H9 (cell line): Measurements from ENCODE around the gene SYNGR4. TPM values are rescaled to one million over a fixed set of nuclear protein-coding genes. Genes with fewer than 3 reads are reported as not detected.

Experiments
- DNase-seq: peaks from one replicate; pipeline ENCODE4 v3.0.0-alpha.2; 2017
- H2AFZ ChIP-seq: one replicate; pipeline ENCODE4 v1.6.1; 2013; ENCODE audit warnings: mild to moderate bottlenecking, low read length, control low read depth, moderate library complexity
- H2AK5ac ChIP-seq: 2 replicates; pipeline ENCODE4 v1.6.1; 2013; ENCODE audit warnings: low read length, control low read depth, mixed read lengths; ENCODE audit not compliant: insufficient read length
- H2BK120ac ChIP-seq: one replicate; pipeline ENCODE4 v1.6.1; 2013; ENCODE audit warnings: low read depth, mild to moderate bottlenecking, low read length, control low read depth, inconsistent platforms; ENCODE audit not compliant: poor library complexity, severe bottlenecking
- H2BK12ac ChIP-seq: 2 replicates; pipeline ENCODE4 v1.6.1; 2013; ENCODE audit warnings: low read length, control low read depth, mixed read lengths, low read depth; ENCODE audit not compliant: insufficient read length
- H2BK15ac ChIP-seq: 2 replicates; pipeline ENCODE4 v1.6.1; 2013; ENCODE audit warnings: low read depth, low read length, control low read depth
- H2BK20ac ChIP-seq: one replicate; pipeline ENCODE4 v1.6.1; 2013; ENCODE audit warnings: low read depth, mild to moderate bottlenecking, low read length, control low read depth, inconsistent platforms; ENCODE audit not compliant: poor library complexity, severe bottlenecking
- H2BK5ac ChIP-seq: 2 replicates; pipeline ENCODE4 v1.6.1; 2013; ENCODE audit warnings: low read length, control low read depth, mixed read lengths; ENCODE audit not compliant: insufficient read length
- H3K14ac ChIP-seq: 2 replicates; pipeline ENCODE4 v1.6.1; 2013; ENCODE audit warnings: low read length, control low read depth; ENCODE audit not compliant: insufficient read depth
- H3K18ac ChIP-seq: 2 replicates; pipeline ENCODE4 v1.6.1; 2013; ENCODE audit warnings: low read depth, mild to moderate bottlenecking, mixed read lengths, low read length, control low read depth; ENCODE audit not compliant: insufficient read length
- H3K23ac ChIP-seq: 2 replicates; pipeline ENCODE4 v1.6.1; 2013; ENCODE audit warnings: low read length, control low read depth, mixed read lengths, low read depth; ENCODE audit not compliant: insufficient read length
- H3K23me2 ChIP-seq: 2 replicates; pipeline ENCODE4 v1.6.1; 2013; ENCODE audit warnings: low read depth, mild to moderate bottlenecking, mixed read lengths, low read length, control low read depth; ENCODE audit not compliant: insufficient read length, poor library complexity, severe bottlenecking
- H3K27ac ChIP-seq: 2 replicates; pipeline ENCODE4 v1.5.1; 2013; ENCODE audit warnings: low read length, control low read depth, mixed read lengths, low read depth; ENCODE audit not compliant: insufficient read length
- H3K27me3 ChIP-seq: 2 replicates; pipeline ENCODE4 v1.6.1; 2013; ENCODE audit warnings: low read length, control low read depth, inconsistent platforms; ENCODE audit not compliant: insufficient read depth
- H3K4ac ChIP-seq: 2 replicates; pipeline ENCODE4 v1.6.1; 2013; ENCODE audit warnings: low read depth, mild to moderate bottlenecking, control low read depth, inconsistent platforms, low read length, moderate library complexity
- H3K4me1 ChIP-seq: 2 replicates; pipeline ENCODE4 v1.6.1; 2013; ENCODE audit warnings: low read length, control low read depth, inconsistent platforms; ENCODE audit not compliant: insufficient read depth
- H3K4me2 ChIP-seq: 2 replicates; pipeline ENCODE4 v1.6.1; 2013; ENCODE audit warnings: low read length, control low read depth, mixed read lengths; ENCODE audit not compliant: insufficient read length, insufficient read depth
- H3K56ac ChIP-seq: 2 replicates; pipeline ENCODE4 v1.6.1; 2013; ENCODE audit warnings: low read depth, mild to moderate bottlenecking, mixed read lengths, low read length, control low read depth; ENCODE audit not compliant: insufficient read length
- H3K79me1 ChIP-seq: 2 replicates; pipeline ENCODE4 v1.6.1; 2013; ENCODE audit warnings: low read depth, mild to moderate bottlenecking, moderate library complexity, low read length, control low read depth, inconsistent platforms; ENCODE audit not compliant: insufficient read depth, poor library complexity, severe bottlenecking
- H3K79me2 ChIP-seq: 2 replicates; pipeline ENCODE4 v1.6.1; 2013; ENCODE audit warnings: low read length, control low read depth, inconsistent platforms; ENCODE audit not compliant: insufficient read depth
- H3K9ac ChIP-seq: 2 replicates; pipeline ENCODE4 v1.6.1; 2013; ENCODE audit warnings: low read length, control low read depth, mixed read lengths; ENCODE audit not compliant: insufficient read length; ENCODE audit errors: extremely low read depth
- H3K9me3 ChIP-seq: one replicate; pipeline ENCODE4 v1.6.1; 2013; ENCODE audit warnings: low read depth, low read length, inconsistent platforms; ENCODE audit not compliant: control insufficient read depth
- H3T11ph ChIP-seq: one replicate; pipeline ENCODE4 v1.6.1; 2013; ENCODE audit warnings: mild to moderate bottlenecking, low read length, control low read depth, inconsistent platforms
- H4K20me1 ChIP-seq: one replicate; pipeline ENCODE4 v1.6.1; 2013; ENCODE audit not compliant: control insufficient read depth, insufficient read length, insufficient read depth
- H4K5ac ChIP-seq: 2 replicates; pipeline ENCODE4 v1.6.1; 2013; ENCODE audit warnings: low read depth, mild to moderate bottlenecking, mixed read lengths, low read length, control low read depth; ENCODE audit not compliant: insufficient read length
- H4K8ac ChIP-seq: replicated peaks from 2 replicates; pipeline ENCODE4 v1.6.1; 2013; ENCODE audit warnings: low read length, control low read depth, mixed read lengths, low read depth; ENCODE audit not compliant: insufficient read length
- H4K91ac ChIP-seq: 2 replicates; pipeline ENCODE4 v1.6.1; 2013; ENCODE audit warnings: low read depth, mild to moderate bottlenecking, moderate library complexity, mixed read lengths, low read length, control low read depth; ENCODE audit not compliant: insufficient read length
- H3K27ac Mint-ChIP-seq, 3 experiments: 2 replicates in 2 of 3; 3 replicates in 1 of 3; pipeline ENCODE4 v1.8.0; 2020 to 2021; ENCODE audit warnings: mixed read lengths in 3 of 3, mild to moderate bottlenecking in 1 of 3, moderate library complexity in 1 of 3
- H3K27me3 Mint-ChIP-seq: 2 replicates; pipeline ENCODE4 v1.8.0; 2021; ENCODE audit warnings: low read depth, mild to moderate bottlenecking, moderate library complexity, mixed read lengths
- H3K36me3 Mint-ChIP-seq, 3 experiments: 2 replicates in 2 of 3; 3 replicates in 1 of 3; pipeline ENCODE4 v1.8.0; 2020 to 2021; ENCODE audit warnings: low read depth in 3 of 3, mixed read lengths in 3 of 3; ENCODE audit not compliant: insufficient read depth in 1 of 3
- H3K4me1 Mint-ChIP-seq, 2 experiments: 2 replicates each; pipeline ENCODE4 v1.8.0; 2020; ENCODE audit warnings: mixed read lengths in 2 of 2
- H3K4me3 Mint-ChIP-seq, 2 experiments: 2 replicates in 1 of 2; 3 replicates in 1 of 2; pipeline ENCODE4 v1.8.0; 2020 to 2021; ENCODE audit warnings: mild to moderate bottlenecking in 2 of 2, mixed read lengths in 2 of 2, moderate library complexity in 1 of 2
- H3K9me3 Mint-ChIP-seq, 2 experiments: 2 replicates in 1 of 2; 3 replicates in 1 of 2; pipeline ENCODE4 v1.8.0; 2020; ENCODE audit warnings: mild to moderate bottlenecking in 2 of 2, mixed read lengths in 2 of 2, moderate library complexity in 1 of 2
- CTCF ChIP-seq: fragments of 200-600 bp; sonication (generic); conservative IDR thresholded peaks from 3 replicates; pipeline ENCODE4 v1.8.0; 2021; ENCODE audit warnings: antibody characterized with exemption, mild to moderate bottlenecking
- WGBS: extraction: QIAGEN DNeasy Blood & Tissue Kit; methylation state at CpG from one replicate; pipeline ENCODE4 v1.1.7; 2013; ENCODE audit warnings: missing lambda C conversion rate, low lambda C conversion rate, mixed read lengths; ENCODE audit not compliant: insufficient read length; ENCODE audit errors: extremely low coverage; 5-methylcytosine and 5-hydroxymethylcytosine counted together
- total RNA-seq: library from RNA; stranded (reverse); gene quantifications from 2 replicates; pipeline ENCODE4 v1.2.1, GENCODE V29; 2021

The SYNGR4 gene
- total RNA-seq, 1 experiment from 2014 or later = 0.31 TPM

- no peak overlapping the region for H3K4me3 Mint-ChIP-seq
- no peaks in the 10 kb centered on the region for H3K79me2 ChIP-seq
- H3K27me3 Mint-ChIP-seq = no peaks in the 10 kb centered on the region
- H3K27me3 ChIP-seq = no peaks in the 10 kb centered on the region
- peaks cover 0 to 14% (median 4%) of the 10 kb centered on the region in 3 experiments; a peak in 5 of 7 replicates for H3K36me3 Mint-ChIP-seq
- no peak overlapping the region for H2BK5ac ChIP-seq
- no peak overlapping the region for H4K8ac ChIP-seq
- no peak for DNase-seq
- no CpG with 5 or more reads among the region's 15 CpGs for WGBS
- H3K4me2 ChIP-seq = no peak overlapping the region
- H3K23ac ChIP-seq = no peak overlapping the region
- H3K14ac ChIP-seq = no peak overlapping the region
- H3K9me3 ChIP-seq = no peaks in the 10 kb centered on the region
- no peaks in the 10 kb centered on the region for H3K4me1 ChIP-seq
- no peak for TF ChIP-seq CTCF
- H3K4me1 Mint-ChIP-seq = peaks cover 5 to 12% of the 10 kb centered on the region in 2 experiments
- no peak overlapping the region for H3K9ac ChIP-seq
- peak overlapping the region; percentile 41 to 79 (median 49); a peak in 4 of 7 replicates for H3K27ac Mint-ChIP-seq
- no peak overlapping the region for H2BK12ac ChIP-seq
- H2AK5ac ChIP-seq = no peak overlapping the region
- H2BK120ac ChIP-seq = no peak overlapping the region
- no peaks in the 10 kb centered on the region for H3K23me2 ChIP-seq
- no peak overlapping the region for H2BK20ac ChIP-seq
- no peak overlapping the region for H3K27ac ChIP-seq
- H3K18ac ChIP-seq = no peak overlapping the region
- no peaks in the 10 kb centered on the region for H3K9me3 Mint-ChIP-seq
- no peak overlapping the region for H2AFZ ChIP-seq
- H3K79me1 ChIP-seq = no peaks in the 10 kb centered on the region
- no peak overlapping the region for H3T11ph ChIP-seq
- no peaks in the 10 kb centered on the region for H4K20me1 ChIP-seq
- H3K4ac ChIP-seq = no peak overlapping the region
- no peak overlapping the region for H4K91ac ChIP-seq
- H3K56ac ChIP-seq = no peak overlapping the region
- H4K5ac ChIP-seq = no peak overlapping the region
- no peak overlapping the region for H2BK15ac ChIP-seq
Observed at GRCh38 chr19:48354332-48354992, 9.7 kb upstream of the SYNGR4 start.
